Neuronal stem cell (in vitro differentiated cells): ENCODE data around the gene SLC18A3.

Experiments used
- DNase-seq: peaks from one replicate; pipeline ENCODE4 v3.0.0-alpha.2; 2013; ENCODE audit warnings: low spot score
- H2AFZ ChIP-seq: one replicate; pipeline ENCODE4 v1.6.1; 2013; ENCODE audit warnings: mild to moderate bottlenecking, low read length, inconsistent platforms
- H2AK5ac ChIP-seq: 2 replicates; pipeline ENCODE4 v1.6.1; 2013; ENCODE audit warnings: low read depth, mild to moderate bottlenecking, inconsistent platforms, low read length, moderate library complexity, mixed read lengths
- H2BK120ac ChIP-seq: 2 replicates; pipeline ENCODE4 v1.6.1; 2013; ENCODE audit warnings: low read depth, mild to moderate bottlenecking, inconsistent platforms, low read length, moderate library complexity, mixed read lengths
- H2BK12ac ChIP-seq: one replicate; pipeline ENCODE4 v1.6.1; 2013; ENCODE audit warnings: low read length, inconsistent platforms
- H2BK15ac ChIP-seq: 2 replicates; pipeline ENCODE4 v1.6.1; 2013; ENCODE audit warnings: mild to moderate bottlenecking, low read length, inconsistent platforms, mixed read lengths
- H2BK5ac ChIP-seq: one replicate; pipeline ENCODE4 v1.6.1; 2013; ENCODE audit warnings: inconsistent platforms, mild to moderate bottlenecking, low read length, moderate library complexity
- H3K14ac ChIP-seq: one replicate; pipeline ENCODE4 v1.6.1; 2013; ENCODE audit warnings: low read length, inconsistent platforms
- H3K18ac ChIP-seq: 2 replicates; pipeline ENCODE4 v1.6.1; 2013; ENCODE audit warnings: low read length, inconsistent platforms
- H3K23ac ChIP-seq: 2 replicates; pipeline ENCODE4 v1.6.1; 2013; ENCODE audit warnings: low read depth, mild to moderate bottlenecking, mixed read lengths, low read length, inconsistent platforms; ENCODE audit not compliant: poor library complexity
- H3K27ac ChIP-seq: replicated peaks from 3 replicates; pipeline ENCODE4 v1.5.1; 2013; ENCODE audit warnings: low read length, inconsistent platforms
- H3K27me3 ChIP-seq, 3 experiments: 2 replicates each; pipeline ENCODE4 v1.6.1; 2013; ENCODE audit warnings: low read length in 3 of 3, mild to moderate bottlenecking in 2 of 3, inconsistent platforms in 1 of 3, low read depth in 1 of 3, mixed read lengths in 1 of 3, moderate library complexity in 1 of 3; ENCODE audit not compliant: control insufficient read depth in 3 of 3, insufficient read depth in 3 of 3
- H3K36me3 ChIP-seq, 2 donors: replicated peaks in 1 of 2; 2 replicates each; pipeline ENCODE4 v1.6.1; 2013; ENCODE audit warnings: low read length in 2 of 2; ENCODE audit not compliant: control insufficient read depth in 2 of 2, insufficient read depth in 2 of 2
- H3K4ac ChIP-seq: 2 replicates; pipeline ENCODE4 v1.6.1; 2013; ENCODE audit warnings: inconsistent platforms, mild to moderate bottlenecking, low read length, moderate library complexity
- H3K4me1 ChIP-seq, 2 donors: 1 replicate in 1 of 2; 2 replicates in 1 of 2; pipeline ENCODE4 v1.6.1; 2013; ENCODE audit warnings: low read length in 2 of 2, low read depth in 1 of 2; ENCODE audit not compliant: control insufficient read depth in 2 of 2, insufficient read depth in 1 of 2
- H3K4me2 ChIP-seq: one replicate; pipeline ENCODE4 v1.6.1; 2013; ENCODE audit warnings: mild to moderate bottlenecking, low read length, inconsistent platforms; ENCODE audit not compliant: insufficient read depth, poor library complexity, severe bottlenecking
- H3K4me3 ChIP-seq, 2 donors: 2 replicates each; pipeline ENCODE4 v1.5.1; 2013; ENCODE audit warnings: low read length in 2 of 2, mild to moderate bottlenecking in 2 of 2, inconsistent platforms in 1 of 2, moderate library complexity in 1 of 2
- H3K79me1 ChIP-seq: one replicate; pipeline ENCODE4 v1.6.1; 2013; ENCODE audit warnings: low read depth, mild to moderate bottlenecking, inconsistent platforms, low read length, moderate library complexity
- H3K9ac ChIP-seq: one replicate; pipeline ENCODE4 v1.6.1; 2013; ENCODE audit warnings: mild to moderate bottlenecking, low read depth, low read length, inconsistent platforms; ENCODE audit not compliant: poor library complexity
- H3K9me3 ChIP-seq, 2 donors: replicated peaks in 1 of 2; 2 replicates each; pipeline versions ENCODE3 to v1.6.1; 2013; ENCODE audit warnings: low read length in 2 of 2, mild to moderate bottlenecking in 2 of 2, inconsistent platforms in 1 of 2, low read depth in 1 of 2, mixed read lengths in 1 of 2, moderate library complexity in 1 of 2; ENCODE audit not compliant: control insufficient read depth in 2 of 2, insufficient read depth in 1 of 2
- H4K8ac ChIP-seq: one replicate; pipeline ENCODE4 v1.6.1; 2013; ENCODE audit warnings: low read depth, mild to moderate bottlenecking, inconsistent platforms, low read length, moderate library complexity
- H4K91ac ChIP-seq: one replicate; pipeline ENCODE4 v1.6.1; 2013; ENCODE audit warnings: low read length, low read depth, mild to moderate bottlenecking, inconsistent platforms; ENCODE audit not compliant: poor library complexity
- WGBS, 2 donors: extraction: QIAGEN DNeasy Blood & Tissue Kit; methylation state at CpG; one replicate each; pipeline ENCODE4 v1.1.7; 2013; ENCODE audit warnings: missing lambda C conversion rate in 2 of 2, mixed read lengths in 1 of 2; ENCODE audit not compliant: insufficient read length in 2 of 2, insufficient replicate concordance in 1 of 2; ENCODE audit errors: extremely low coverage in 2 of 2; 5-methylcytosine and 5-hydroxymethylcytosine counted together

The SLC18A3 gene

DNA sequence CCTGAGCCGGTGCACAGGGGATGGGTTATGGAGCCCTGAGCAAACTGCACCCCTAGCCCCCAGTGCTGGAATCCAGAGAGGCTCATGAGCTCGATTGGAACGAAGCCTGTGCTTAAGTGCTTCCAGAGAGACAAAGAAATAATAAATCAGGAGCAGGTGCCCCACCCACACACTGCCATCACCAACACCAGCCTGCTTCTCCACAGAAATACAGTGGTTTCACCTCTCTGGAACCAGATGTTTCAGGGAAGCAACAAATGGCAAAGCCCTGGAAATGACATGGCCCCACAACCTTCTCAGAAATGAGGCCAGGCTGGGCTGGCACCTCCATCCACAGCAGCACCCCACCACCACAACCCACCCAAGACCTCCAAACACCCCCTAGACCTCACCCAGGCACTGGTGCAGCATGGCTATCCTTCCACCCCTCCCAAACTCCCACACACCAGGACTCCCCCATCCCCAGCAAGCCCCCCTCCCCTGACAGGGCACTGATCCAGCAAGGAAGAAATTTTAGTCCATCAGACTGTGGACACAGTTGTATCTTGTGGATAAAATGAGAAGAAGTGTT, 4.1 kb upstream of the SLC18A3 start:
- no peak overlapping the region for H4K8ac ChIP-seq
- H3K27ac ChIP-seq: no peak overlapping the region
- H2BK120ac ChIP-seq: no peak overlapping the region

DNA sequence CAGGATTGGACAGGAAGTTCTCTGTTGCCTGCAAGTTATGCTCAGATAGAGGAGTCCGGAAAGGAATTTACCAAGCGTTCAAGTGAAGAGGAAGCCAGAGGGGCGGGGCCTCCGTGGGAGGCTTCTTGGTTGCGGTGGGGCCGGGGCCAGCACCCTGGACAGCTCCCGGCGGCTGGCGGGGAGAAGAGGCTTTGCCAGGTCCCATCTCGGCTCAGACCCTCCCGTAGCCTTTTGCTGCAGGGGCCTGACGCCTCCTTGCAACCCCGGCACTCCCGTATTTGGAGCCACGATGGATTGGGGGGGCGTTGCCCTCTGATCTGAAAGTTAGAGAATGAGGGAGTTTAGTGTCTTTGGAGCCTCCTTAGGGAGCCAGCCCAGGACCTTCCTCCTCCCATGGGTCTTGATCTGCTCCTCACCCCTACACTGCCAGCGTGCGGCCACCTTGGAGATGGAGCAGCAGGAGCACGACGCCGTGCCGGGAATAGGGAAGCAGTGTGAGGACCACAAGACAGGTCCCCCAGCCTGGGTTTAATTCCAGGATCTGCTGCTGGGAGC, 3.1 kb upstream of the SLC18A3 start:
- no peak overlapping the region for H4K8ac ChIP-seq
- H3K27ac ChIP-seq: no peak overlapping the region
- no peak overlapping the region for H3K4me2 ChIP-seq
- H3K18ac ChIP-seq: no peak overlapping the region
- peaks cover 24 to 62% (median 54%) of the 10 kb centered on the region in 3 experiments for H3K27me3 ChIP-seq
- H3K36me3 ChIP-seq: no peaks in the 10 kb centered on the region
- peak; percentile 78 for DNase-seq
- H3K9ac ChIP-seq: no peak overlapping the region
- H3K4me1 ChIP-seq: peaks cover 4 to 15% of the 10 kb centered on the region in 2 donors
- peaks cover 6% of the 10 kb centered on the region for H3K79me1 ChIP-seq
- no peak overlapping the region for H2BK15ac ChIP-seq
- H2BK5ac ChIP-seq: no peak overlapping the region
- H2AK5ac ChIP-seq: no peak overlapping the region
- no peak overlapping the region for H3K4me3 ChIP-seq
- no peak overlapping the region for H3K14ac ChIP-seq
- H3K4ac ChIP-seq: no peak overlapping the region
- no peak overlapping the region for H4K91ac ChIP-seq
- H3K9me3 ChIP-seq: peaks cover 6 to 7% of the 10 kb centered on the region in 2 donors
- H2BK12ac ChIP-seq: no peak overlapping the region
- H3K23ac ChIP-seq: no peak overlapping the region
- no peak overlapping the region for H2AFZ ChIP-seq
- whole genome bisulfite sequencing, 2 donors: no CpG with 5 or more reads among the region's 22 CpGs
- H2BK120ac ChIP-seq: no peak overlapping the region

More for the DNA sequence above, 4.1 kb upstream of the SLC18A3 start:
- Histone ChIP-seq H2BK15ac (no peak overlapping the region), H3K4me2 (no peak overlapping the region), H3K27me3 (peaks cover 13 to 52% (median 43%) of the 10 kb centered on the region in 3 experiments), H2BK12ac (no peak overlapping the region), H3K23ac (no peak overlapping the region), H2AFZ (no peak overlapping the region), H2AK5ac (no peak overlapping the region), H3K14ac (no peak overlapping the region), H4K91ac (no peak overlapping the region), H3K36me3 (no peaks in the 10 kb centered on the region), H3K79me1 (peaks cover 3% of the 10 kb centered on the region), H3K18ac (no peak overlapping the region), H3K4me3 (no peak overlapping the region), H3K9me3 (no peaks in the 10 kb centered on the region), H3K4ac (no peak overlapping the region), H2BK5ac (no peak overlapping the region), H3K9ac (no peak overlapping the region), H3K4me1 (peaks cover 0 to 6% of the 10 kb centered on the region in 2 donors)
- WGBS, 2 donors: no CpG with 5 or more reads among the region's 3 CpGs
- DNase-seq: no peak

DNA sequence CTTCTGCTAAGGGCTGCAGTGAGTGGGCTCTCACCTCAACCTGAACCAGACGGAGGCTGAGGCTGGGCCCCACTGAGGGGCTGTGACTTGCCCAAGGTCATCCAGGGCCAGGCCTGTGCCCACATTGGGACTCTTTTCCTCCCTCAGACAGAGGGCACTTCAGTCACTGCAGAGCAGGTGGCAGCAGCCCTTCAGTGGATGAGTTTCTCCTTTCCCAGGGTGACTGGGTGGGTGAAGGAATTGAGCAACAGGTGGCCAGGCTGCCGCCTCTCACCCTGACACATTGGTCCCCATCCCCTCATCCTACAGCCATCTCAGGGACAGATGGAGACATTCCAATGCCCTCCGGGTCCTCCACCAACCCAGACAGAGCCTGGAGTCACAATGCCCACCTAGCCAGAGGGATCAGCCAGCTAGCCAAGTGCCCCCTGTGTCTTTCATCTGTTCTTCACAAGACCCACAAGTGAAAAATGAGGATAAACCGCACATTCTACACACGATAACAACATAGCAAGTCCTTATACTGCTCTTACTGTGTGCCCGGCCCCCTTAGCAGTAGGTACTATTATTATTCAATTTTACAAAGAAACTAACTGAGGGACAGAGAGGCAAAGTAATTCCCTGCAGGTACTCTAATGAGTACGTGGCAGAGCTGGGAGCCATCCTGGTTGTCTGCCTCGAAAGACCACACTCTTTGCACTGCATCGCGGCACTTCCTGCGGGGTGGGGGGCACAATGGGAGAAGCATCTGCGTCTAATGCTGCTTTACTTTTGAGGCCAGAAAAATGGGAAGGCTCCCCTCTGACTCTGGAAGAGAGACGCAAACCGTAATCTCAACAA, 1.7 kb upstream of the SLC18A3 start:
- Histone ChIP-seq H3K4ac (no peak overlapping the region), H4K8ac (no peak overlapping the region), H3K4me2 (peak overlapping the region; percentile 80), H3K4me3 (no peak overlapping the region), H2BK12ac (no peak overlapping the region), H3K4me1 (peaks cover 4 to 19% of the 10 kb centered on the region in 2 donors), H3K9ac (no peak overlapping the region), H3K79me1 (peaks cover 6% of the 10 kb centered on the region), H4K91ac (no peak overlapping the region), H2BK5ac (no peak overlapping the region), H2BK15ac (no peak overlapping the region), H3K27me3 (peaks cover 37 to 75% (median 67%) of the 10 kb centered on the region in 3 experiments), H3K36me3 (no peaks in the 10 kb centered on the region), H2AFZ (peak overlapping the region; percentile 90), H2BK120ac (no peak overlapping the region), H3K27ac (no peak overlapping the region), H2AK5ac (no peak overlapping the region), H3K9me3 (peaks cover 6 to 7% of the 10 kb centered on the region in 2 donors), H3K14ac (no peak overlapping the region), H3K18ac (no peak overlapping the region), H3K23ac (no peak overlapping the region)
- WGBS, 2 donors: no CpG with 5 or more reads among the region's 14 CpGs
- no peak for DNase-seq

DNA sequence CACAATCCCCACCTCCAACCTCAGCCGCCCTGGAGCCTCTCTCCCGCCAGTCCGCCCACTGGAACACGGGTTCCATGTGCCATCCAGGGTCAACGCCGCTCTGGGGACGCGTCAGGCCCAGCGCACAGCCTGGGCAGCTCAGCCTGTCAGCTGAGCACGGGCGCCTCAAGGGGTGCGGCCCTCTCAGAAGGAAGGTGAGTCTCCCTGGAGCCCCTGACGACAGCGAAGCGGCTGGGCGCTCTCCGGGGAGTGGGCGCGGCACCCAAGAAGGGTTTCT, 1.2 kb upstream of the SLC18A3 start:
- H3K14ac ChIP-seq: no peak overlapping the region
- no CpG with 5 or more reads among the region's 19 CpGs for WGBS, 2 donors
- no peak overlapping the region for H2BK120ac ChIP-seq
- H3K27me3 ChIP-seq: peaks cover 42 to 81% (median 72%) of the 10 kb centered on the region in 3 experiments
- peaks cover 6% of the 10 kb centered on the region for H3K79me1 ChIP-seq
- no peak overlapping the region for H3K9ac ChIP-seq
- H3K18ac ChIP-seq: no peak overlapping the region
- no peak overlapping the region for H2AK5ac ChIP-seq
- H2AFZ ChIP-seq: peak overlapping the region; percentile 90
- DNase-seq: no peak
- no peak overlapping the region for H4K91ac ChIP-seq
- H3K4me2 ChIP-seq: peak overlapping the region; percentile 80
- H4K8ac ChIP-seq: no peak overlapping the region
- H3K27ac ChIP-seq: no peak overlapping the region
- no peak overlapping the region for H2BK5ac ChIP-seq
- no peak overlapping the region for H3K4ac ChIP-seq
- H3K4me3 ChIP-seq: no peak overlapping the region
- H3K36me3 ChIP-seq: no peaks in the 10 kb centered on the region
- H2BK15ac ChIP-seq: no peak overlapping the region
- H2BK12ac ChIP-seq: no peak overlapping the region
- H3K4me1 ChIP-seq: peaks cover 4 to 22% of the 10 kb centered on the region in 2 donors
- no peak overlapping the region for H3K23ac ChIP-seq
- H3K9me3 ChIP-seq: peaks cover 6 to 7% of the 10 kb centered on the region in 2 donors
